H1 (cell line): ENCODE measurements around the gene PRR29. TPM values are rescaled to one million over a fixed set of nuclear protein-coding genes. Genes with fewer than 3 reads are reported as not detected.

Source experiments
- CTCF ChIA-PET: fragments of 300-600 bp; sonication (Branson Sonifier 250); formaldehyde crosslinking; loops from one replicate; lab custom pipeline; 2021; ENCODE audit not compliant: partially characterized antibody; lab: Charles Lee
- POLR2A ChIA-PET: fragments of 300-600 bp; sonication (Branson Sonifier 250); formaldehyde crosslinking; loops from one replicate; lab custom pipeline; 2021; ENCODE audit warnings: inconsistent platforms; ENCODE audit not compliant: partially characterized antibody; lab: Charles Lee
- DNase-seq, 2 experiments: peaks; one replicate each; pipeline versions ENCODE4 v3.0.0 to v3.0.0-alpha.2; 2010 to 2022; ENCODE audit warnings: low spot score in 2 of 2, low read depth in 1 of 2, mixed read lengths in 1 of 2
- FAIRE-seq: peaks from 2 replicates; lab custom pipeline; 2011; peaks lifted over from hg19 to GRCh38; lab: Jason Lieb, UNC
- H2AFZ ChIP-seq: 2 replicates; pipeline ENCODE4 v1.8.1; 2012; ENCODE audit warnings: low read length, inconsistent platforms
- H2AK5ac ChIP-seq: 2 replicates; pipeline ENCODE4 v1.6.1; 2013; ENCODE audit warnings: low read depth, low read length
- H2BK120ac ChIP-seq: replicated peaks from 2 replicates; pipeline ENCODE3; 2013; ENCODE audit warnings: low read depth, low read length, inconsistent platforms
- H2BK12ac ChIP-seq: 2 replicates; pipeline ENCODE4 v1.6.1; 2013; ENCODE audit warnings: low read depth, low read length
- H2BK15ac ChIP-seq: 2 replicates; pipeline ENCODE4 v1.6.1; 2013; ENCODE audit warnings: low read length
- H2BK20ac ChIP-seq: 2 replicates; pipeline ENCODE4 v1.6.1; 2013; ENCODE audit warnings: low read length
- H2BK5ac ChIP-seq: 2 replicates; pipeline ENCODE4 v1.6.1; 2013; ENCODE audit warnings: low read depth, low read length
- H3K14ac ChIP-seq: 2 replicates; pipeline ENCODE4 v1.6.1; 2013; ENCODE audit warnings: inconsistent platforms; ENCODE audit not compliant: insufficient read length
- H3K18ac ChIP-seq: 2 replicates; pipeline ENCODE4 v1.6.1; 2013; ENCODE audit warnings: low read length; ENCODE audit errors: extremely low read depth
- H3K23ac ChIP-seq: 2 replicates; pipeline ENCODE4 v1.6.1; 2013; ENCODE audit warnings: inconsistent platforms; ENCODE audit not compliant: insufficient read length
- H3K23me2 ChIP-seq: 2 replicates; pipeline ENCODE4 v1.6.1; 2013; ENCODE audit warnings: low read depth, low read length
- H3K27ac ChIP-seq: 2 replicates; pipeline ENCODE4 v1.6.1; 2011; ENCODE audit warnings: low read depth, low read length, inconsistent platforms
- H3K27me3 ChIP-seq, 4 experiments: replicated peaks in 1 of 4; 1 replicate in 1 of 4; 2 replicates in 3 of 4; pipeline versions ENCODE4 v1.6.1 to v1.8.1; 2011 to 2013; ENCODE audit warnings: low read length in 3 of 4, mild to moderate bottlenecking in 3 of 4, inconsistent platforms in 2 of 4, mixed read lengths in 2 of 4, moderate library complexity in 1 of 4; ENCODE audit not compliant: control insufficient read depth in 3 of 4, insufficient read depth in 3 of 4; ENCODE audit errors: extremely low read depth in 1 of 4
- H3K36me3 ChIP-seq, 4 experiments: 2 replicates each; pipeline versions ENCODE4 v1.6.1 to v1.8.1; 2011 to 2013; ENCODE audit warnings: mild to moderate bottlenecking in 4 of 4, low read length in 3 of 4, moderate library complexity in 2 of 4, control low read depth in 1 of 4, inconsistent platforms in 1 of 4; ENCODE audit not compliant: insufficient read depth in 4 of 4, control insufficient read depth in 2 of 4
- H3K4ac ChIP-seq: replicated peaks from 2 replicates; pipeline ENCODE3; 2013; ENCODE audit warnings: low read length, low read depth, mixed read lengths, inconsistent platforms; ENCODE audit not compliant: insufficient read length
- H3K4me1 ChIP-seq, 4 experiments: replicated peaks in 1 of 4; 1 replicate in 1 of 4; 2 replicates in 3 of 4; pipeline versions ENCODE4 v1.6.1 to v1.8.1; 2011 to 2013; ENCODE audit warnings: low read length in 3 of 4, inconsistent platforms in 2 of 4, mixed read lengths in 1 of 4; ENCODE audit not compliant: insufficient read depth in 4 of 4, control insufficient read depth in 3 of 4
- H3K4me2 ChIP-seq, 2 experiments: 2 replicates each; pipeline versions ENCODE4 v1.6.1 to v1.8.1; 2011 to 2013; ENCODE audit warnings: low read depth in 2 of 2, low read length in 2 of 2, control low read depth in 1 of 2, inconsistent platforms in 1 of 2, mild to moderate bottlenecking in 1 of 2; ENCODE audit not compliant: insufficient read depth in 1 of 2
- H3K4me3 ChIP-seq, 4 experiments: fragments of 200-600, 300-600 bp in 1 of 4; sonication (generic), shearing (Covaris generic), sonication (Bioruptor Twin) in 1 of 4; 2 replicates each; pipeline versions ENCODE4 v1.5.1 to v1.8.1; 2011 to 2016; ENCODE audit warnings: low read length in 4 of 4, low read depth in 3 of 4, control low read depth in 2 of 4, inconsistent platforms in 2 of 4, mild to moderate bottlenecking in 2 of 4, mixed read lengths in 1 of 4, moderate library complexity in 1 of 4; ENCODE audit not compliant: insufficient read depth in 2 of 4; ENCODE audit errors: extremely low read depth in 1 of 4
- H3K56ac ChIP-seq: replicated peaks from 2 replicates; pipeline ENCODE3; 2013; ENCODE audit warnings: low read depth, mild to moderate bottlenecking, mixed read lengths, low read length, inconsistent platforms; ENCODE audit not compliant: insufficient read length
- H3K79me1 ChIP-seq: 2 replicates; pipeline ENCODE4 v1.6.1; 2013; ENCODE audit warnings: low read depth, low read length, control low read depth
- H3K79me2 ChIP-seq, 2 experiments: 2 replicates each; pipeline versions ENCODE4 v1.6.1 to v1.8.1; 2012 to 2013; ENCODE audit warnings: low read length in 2 of 2, mild to moderate bottlenecking in 2 of 2, inconsistent platforms in 1 of 2; ENCODE audit not compliant: insufficient read depth in 2 of 2, control insufficient read depth in 1 of 2
- H3K9ac ChIP-seq, 4 experiments: replicated peaks in 1 of 4; 1 replicate in 1 of 4; 2 replicates in 3 of 4; pipeline versions ENCODE4 v1.6.1 to v1.8.1; 2011 to 2013; ENCODE audit warnings: low read depth in 3 of 4, low read length in 3 of 4, control low read depth in 2 of 4, mild to moderate bottlenecking in 2 of 4, moderate library complexity in 2 of 4, inconsistent platforms in 1 of 4; ENCODE audit errors: extremely low read depth in 1 of 4
- H3K9me3 ChIP-seq, 2 experiments: 2 replicates each; pipeline versions ENCODE4 v1.6.1 to v1.8.1; 2012 to 2013; ENCODE audit warnings: mild to moderate bottlenecking in 2 of 2, moderate library complexity in 2 of 2, control low read depth in 1 of 2, inconsistent platforms in 1 of 2, low read depth in 1 of 2, low read length in 1 of 2, mixed read lengths in 1 of 2; ENCODE audit not compliant: insufficient read depth in 2 of 2
- H4K20me1 ChIP-seq, 2 experiments: replicated peaks in 1 of 2; 2 replicates each; pipeline versions ENCODE3 to v1.8.1; 2011 to 2013; ENCODE audit warnings: inconsistent platforms in 2 of 2, low read length in 2 of 2, mild to moderate bottlenecking in 1 of 2; ENCODE audit not compliant: insufficient read depth in 2 of 2, control insufficient read depth in 1 of 2
- H4K5ac ChIP-seq: 2 replicates; pipeline ENCODE4 v1.6.1; 2013; ENCODE audit warnings: low read length, low read depth, mixed read lengths, inconsistent platforms; ENCODE audit not compliant: insufficient read length
- H4K8ac ChIP-seq: 2 replicates; pipeline ENCODE4 v1.8.0; 2013; ENCODE audit warnings: mild to moderate bottlenecking, moderate library complexity, low read length, inconsistent platforms; ENCODE audit not compliant: insufficient read depth; ENCODE audit errors: extremely low read depth
- H4K91ac ChIP-seq: replicated peaks from 2 replicates; pipeline ENCODE3; 2013; ENCODE audit warnings: low read length, mixed read lengths, inconsistent platforms; ENCODE audit not compliant: insufficient read length
- ATF2 ChIP-seq: IDR thresholded peaks from 2 replicates; pipeline ENCODE4 v1.6.1; 2012; ENCODE audit warnings: low read length, inconsistent platforms
- BACH1 ChIP-seq: IDR thresholded peaks from 2 replicates; pipeline ENCODE4 v1.6.1; 2012; ENCODE audit warnings: low read length, improper control_type of control experiment
- BCL11A ChIP-seq, 2 experiments: IDR thresholded peaks; one replicate each; pipeline ENCODE4 v1.6.1; 2011; ENCODE audit warnings: low read depth in 2 of 2, low read length in 2 of 2, mild to moderate bottlenecking in 2 of 2
- EP300 ChIP-seq, 2 experiments: IDR thresholded peaks; 1 replicate in 1 of 2; 2 replicates in 1 of 2; pipeline ENCODE4 v1.6.1; 2011 to 2012; ENCODE audit warnings: low read depth in 2 of 2, low read length in 2 of 2, mild to moderate bottlenecking in 2 of 2, borderline replicate concordance in 1 of 2, inconsistent platforms in 1 of 2, moderate library complexity in 1 of 2
- EZH2 ChIP-seq: fragments of 200-600 bp; sonication (generic); IDR thresholded peaks from 2 replicates; pipeline ENCODE4 v1.7.1; 2012; ENCODE audit warnings: low read depth, mild to moderate bottlenecking, moderate library complexity, low read length, inconsistent platforms; ENCODE audit not compliant: severe bottlenecking
- GABPA ChIP-seq: IDR thresholded peaks from 2 replicates; pipeline ENCODE4 v1.6.1; 2011; ENCODE audit warnings: mild to moderate bottlenecking, low read length, moderate library complexity, borderline replicate concordance; ENCODE audit not compliant: insufficient read depth
- PHF8 ChIP-seq: fragments of 200-600 bp; sonication (generic); conservative IDR thresholded peaks from 2 replicates; pipeline ENCODE4 v1.7.1; 2012; ENCODE audit warnings: low read depth, mild to moderate bottlenecking, inconsistent platforms, low read length, moderate library complexity
- RBBP5 ChIP-seq: IDR thresholded peaks from 2 replicates; pipeline ENCODE4 v1.7.1; 2012; ENCODE audit warnings: low read depth, mild to moderate bottlenecking, inconsistent platforms, low read length, moderate library complexity, borderline replicate concordance
- TAF7 ChIP-seq: optimal IDR thresholded peaks from 2 replicates; pipeline ENCODE3; 2011; ENCODE audit warnings: low read depth, mild to moderate bottlenecking, inconsistent platforms, low read length, moderate library complexity, borderline replicate concordance
- TEAD4 ChIP-seq: IDR thresholded peaks from 2 replicates; pipeline ENCODE4 v1.6.1; 2012; ENCODE audit warnings: low read depth, low read length, inconsistent platforms, mixed read lengths
- WGBS, 2 experiments: shearing (Covaris generic) in 1 of 2; methylation state at CpG; one replicate each; pipeline versions ENCODE4 v1.1.6 to v1.1.7; 2013 to 2015; ENCODE audit warnings: low lambda C conversion rate in 2 of 2, mixed read lengths in 2 of 2, inconsistent platforms in 1 of 2, low coverage in 1 of 2, missing lambda C conversion rate in 1 of 2; ENCODE audit not compliant: insufficient replicate concordance in 2 of 2, insufficient coverage in 1 of 2, insufficient read length in 1 of 2; ENCODE audit errors: extremely low coverage in 1 of 2, missing lambda C conversion rate in 1 of 2; 5-methylcytosine and 5-hydroxymethylcytosine counted together
- polyA plus RNA-seq, 7 experiments: library from polyadenylated mRNA; depleted of rRNA in 3 of 7; stranded (reverse) in 5 of 7; unstranded in 2 of 7; fragments of >200 nt in 5 of 7; fragments of 200-250 nt in 2 of 7; gene quantifications; 1 replicate in 5 of 7; 2 replicates in 1 of 7; 4 replicates in 1 of 7; pipeline versions ENCODE4 v1.2.1 to v1.2.3, GENCODE V29; 2011 to 2013; ENCODE audit warnings: missing spikeins in 2 of 7, mixed read lengths in 2 of 7
- total RNA-seq: library from RNA; stranded (reverse); fragmentation: NEBNext Ultra II Directional; extraction: Animal tissue kit (Norgen Biotek cat#: 25700); gene quantifications from 2 replicates; pipeline ENCODE4 v1.2.1, GENCODE V29; 2021

PRR29 gene
- total and polyA plus RNA-seq, 2 of the 8 experiments (the other 6 are each of a cell fraction or from before 2014, with no cell fraction given) = 0.67 to 0.83 TPM

- 93% methylated on average over 12 of the region's 13 CpGs; no CpG with 5 or more reads in 1 of the 2 experiments for WGBS, 2 experiments
- Histone ChIP-seq H3K56ac (no peak overlapping the region), H4K91ac (no peak overlapping the region), H3K23me2 (no peaks in the 10 kb centered on the region), H4K5ac (no peak overlapping the region), H3K4me3 (no peak overlapping the region), H2BK20ac (no peak overlapping the region), H4K8ac (no peak overlapping the region), H2BK120ac (no peak overlapping the region), H2BK15ac (no peak overlapping the region), H3K36me3 (no peaks in the 10 kb centered on the region), H2AK5ac (no peak overlapping the region), H2BK12ac (no peak overlapping the region), H3K9me3 (no peaks in the 10 kb centered on the region), H3K18ac (no peak overlapping the region), H3K79me1 (no peaks in the 10 kb centered on the region; the same call in 1 of the 2 replicates), H4K20me1 (no peaks in the 10 kb centered on the region), H3K27me3 (no peaks in the 10 kb centered on the region), H3K14ac (no peak overlapping the region), H3K4me2 (no peak overlapping the region), H3K79me2 (no peaks in the 10 kb centered on the region), H3K9ac (no peak overlapping the region), H3K4ac (no peak overlapping the region), H3K27ac (no peak overlapping the region), H2AFZ (no peak overlapping the region), H2BK5ac (no peak overlapping the region), H3K4me1 (no peaks in the 10 kb centered on the region), H3K23ac (no peak overlapping the region)
- DNase-seq = no peak
- TF ChIP-seq EZH2 (no peak), PHF8 (no peak), GABPA (no peak), ATF2 (no peak), BACH1 (no peak), BCL11A (IDR thresholded peaks at IDR 0.05; ENCODE audit: low read depth in 2 of 2, low read length in 2 of 2) (no peak), TAF7 (no peak), EP300 (IDR thresholded peaks at IDR 0.05; ENCODE audit: borderline replicate concordance in 1 of 2, low read depth in 2 of 2, low read length in 2 of 2) (no peak), TEAD4 (no peak), RBBP5 (no peak)
- CTCF ChIA-PET = interaction anchor here (0.9 to 8.5 kb wide), 6 partner anchors 9 to 237 kb away, joined by 3 to 105 read pairs (median 6); no protein-coding TSS in a partner anchor
- FAIRE-seq = no peak
- POLR2A ChIA-PET = interaction anchor here (2.7 kb wide), 1 partner anchor 101 kb away, joined by 11 read pairs; no protein-coding TSS in a partner anchor
Observed at GRCh38 chr17:64045176-64045575, 47.0 kb downstream of the PRR29 start.
